H9 (cell line): ENCODE measurements around the gene ARHGAP4. TPM values are rescaled to one million over a fixed set of nuclear protein-coding genes. Genes with fewer than 3 reads are reported as not detected.

Experiments
- DNase-seq: peaks from one replicate; pipeline ENCODE4 v3.0.0-alpha.2; 2017
- H2AFZ ChIP-seq: one replicate; pipeline ENCODE4 v1.6.1; 2013; ENCODE audit warnings: mild to moderate bottlenecking, low read length, control low read depth, moderate library complexity
- H2AK5ac ChIP-seq: 2 replicates; pipeline ENCODE4 v1.6.1; 2013; ENCODE audit warnings: low read length, control low read depth, mixed read lengths; ENCODE audit not compliant: insufficient read length
- H2BK120ac ChIP-seq: one replicate; pipeline ENCODE4 v1.6.1; 2013; ENCODE audit warnings: low read depth, mild to moderate bottlenecking, low read length, control low read depth, inconsistent platforms; ENCODE audit not compliant: poor library complexity, severe bottlenecking
- H2BK12ac ChIP-seq: 2 replicates; pipeline ENCODE4 v1.6.1; 2013; ENCODE audit warnings: low read length, control low read depth, mixed read lengths, low read depth; ENCODE audit not compliant: insufficient read length
- H2BK15ac ChIP-seq: 2 replicates; pipeline ENCODE4 v1.6.1; 2013; ENCODE audit warnings: low read depth, low read length, control low read depth
- H2BK20ac ChIP-seq: one replicate; pipeline ENCODE4 v1.6.1; 2013; ENCODE audit warnings: low read depth, mild to moderate bottlenecking, low read length, control low read depth, inconsistent platforms; ENCODE audit not compliant: poor library complexity, severe bottlenecking
- H2BK5ac ChIP-seq: 2 replicates; pipeline ENCODE4 v1.6.1; 2013; ENCODE audit warnings: low read length, control low read depth, mixed read lengths; ENCODE audit not compliant: insufficient read length
- H3K14ac ChIP-seq: 2 replicates; pipeline ENCODE4 v1.6.1; 2013; ENCODE audit warnings: low read length, control low read depth; ENCODE audit not compliant: insufficient read depth
- H3K18ac ChIP-seq: 2 replicates; pipeline ENCODE4 v1.6.1; 2013; ENCODE audit warnings: low read depth, mild to moderate bottlenecking, mixed read lengths, low read length, control low read depth; ENCODE audit not compliant: insufficient read length
- H3K23ac ChIP-seq: 2 replicates; pipeline ENCODE4 v1.6.1; 2013; ENCODE audit warnings: low read length, control low read depth, mixed read lengths, low read depth; ENCODE audit not compliant: insufficient read length
- H3K23me2 ChIP-seq: 2 replicates; pipeline ENCODE4 v1.6.1; 2013; ENCODE audit warnings: low read depth, mild to moderate bottlenecking, mixed read lengths, low read length, control low read depth; ENCODE audit not compliant: insufficient read length, poor library complexity, severe bottlenecking
- H3K27ac ChIP-seq: 2 replicates; pipeline ENCODE4 v1.5.1; 2013; ENCODE audit warnings: low read length, control low read depth, mixed read lengths, low read depth; ENCODE audit not compliant: insufficient read length
- H3K27me3 ChIP-seq: 2 replicates; pipeline ENCODE4 v1.6.1; 2013; ENCODE audit warnings: low read length, control low read depth, inconsistent platforms; ENCODE audit not compliant: insufficient read depth
- H3K4ac ChIP-seq: 2 replicates; pipeline ENCODE4 v1.6.1; 2013; ENCODE audit warnings: low read depth, mild to moderate bottlenecking, control low read depth, inconsistent platforms, low read length, moderate library complexity
- H3K4me1 ChIP-seq: 2 replicates; pipeline ENCODE4 v1.6.1; 2013; ENCODE audit warnings: low read length, control low read depth, inconsistent platforms; ENCODE audit not compliant: insufficient read depth
- H3K4me2 ChIP-seq: 2 replicates; pipeline ENCODE4 v1.6.1; 2013; ENCODE audit warnings: low read length, control low read depth, mixed read lengths; ENCODE audit not compliant: insufficient read length, insufficient read depth
- H3K56ac ChIP-seq: 2 replicates; pipeline ENCODE4 v1.6.1; 2013; ENCODE audit warnings: low read depth, mild to moderate bottlenecking, mixed read lengths, low read length, control low read depth; ENCODE audit not compliant: insufficient read length
- H3K79me1 ChIP-seq: 2 replicates; pipeline ENCODE4 v1.6.1; 2013; ENCODE audit warnings: low read depth, mild to moderate bottlenecking, moderate library complexity, low read length, control low read depth, inconsistent platforms; ENCODE audit not compliant: insufficient read depth, poor library complexity, severe bottlenecking
- H3K79me2 ChIP-seq: 2 replicates; pipeline ENCODE4 v1.6.1; 2013; ENCODE audit warnings: low read length, control low read depth, inconsistent platforms; ENCODE audit not compliant: insufficient read depth
- H3K9ac ChIP-seq: 2 replicates; pipeline ENCODE4 v1.6.1; 2013; ENCODE audit warnings: low read length, control low read depth, mixed read lengths; ENCODE audit not compliant: insufficient read length; ENCODE audit errors: extremely low read depth
- H3K9me3 ChIP-seq: one replicate; pipeline ENCODE4 v1.6.1; 2013; ENCODE audit warnings: low read depth, low read length, inconsistent platforms; ENCODE audit not compliant: control insufficient read depth
- H3T11ph ChIP-seq: one replicate; pipeline ENCODE4 v1.6.1; 2013; ENCODE audit warnings: mild to moderate bottlenecking, low read length, control low read depth, inconsistent platforms
- H4K20me1 ChIP-seq: one replicate; pipeline ENCODE4 v1.6.1; 2013; ENCODE audit not compliant: control insufficient read depth, insufficient read length, insufficient read depth
- H4K5ac ChIP-seq: 2 replicates; pipeline ENCODE4 v1.6.1; 2013; ENCODE audit warnings: low read depth, mild to moderate bottlenecking, mixed read lengths, low read length, control low read depth; ENCODE audit not compliant: insufficient read length
- H4K8ac ChIP-seq: replicated peaks from 2 replicates; pipeline ENCODE4 v1.6.1; 2013; ENCODE audit warnings: low read length, control low read depth, mixed read lengths, low read depth; ENCODE audit not compliant: insufficient read length
- H4K91ac ChIP-seq: 2 replicates; pipeline ENCODE4 v1.6.1; 2013; ENCODE audit warnings: low read depth, mild to moderate bottlenecking, moderate library complexity, mixed read lengths, low read length, control low read depth; ENCODE audit not compliant: insufficient read length
- H3K27ac Mint-ChIP-seq, 3 experiments: 2 replicates in 2 of 3; 3 replicates in 1 of 3; pipeline ENCODE4 v1.8.0; 2020 to 2021; ENCODE audit warnings: mixed read lengths in 3 of 3, mild to moderate bottlenecking in 1 of 3, moderate library complexity in 1 of 3
- H3K27me3 Mint-ChIP-seq: 2 replicates; pipeline ENCODE4 v1.8.0; 2021; ENCODE audit warnings: low read depth, mild to moderate bottlenecking, moderate library complexity, mixed read lengths
- H3K36me3 Mint-ChIP-seq, 3 experiments: 2 replicates in 2 of 3; 3 replicates in 1 of 3; pipeline ENCODE4 v1.8.0; 2020 to 2021; ENCODE audit warnings: low read depth in 3 of 3, mixed read lengths in 3 of 3; ENCODE audit not compliant: insufficient read depth in 1 of 3
- H3K4me1 Mint-ChIP-seq, 2 experiments: 2 replicates each; pipeline ENCODE4 v1.8.0; 2020; ENCODE audit warnings: mixed read lengths in 2 of 2
- H3K4me3 Mint-ChIP-seq, 2 experiments: 2 replicates in 1 of 2; 3 replicates in 1 of 2; pipeline ENCODE4 v1.8.0; 2020 to 2021; ENCODE audit warnings: mild to moderate bottlenecking in 2 of 2, mixed read lengths in 2 of 2, moderate library complexity in 1 of 2
- H3K9me3 Mint-ChIP-seq, 2 experiments: 2 replicates in 1 of 2; 3 replicates in 1 of 2; pipeline ENCODE4 v1.8.0; 2020; ENCODE audit warnings: mild to moderate bottlenecking in 2 of 2, mixed read lengths in 2 of 2, moderate library complexity in 1 of 2
- CTCF ChIP-seq: fragments of 200-600 bp; sonication (generic); conservative IDR thresholded peaks from 3 replicates; pipeline ENCODE4 v1.8.0; 2021; ENCODE audit warnings: antibody characterized with exemption, mild to moderate bottlenecking
- WGBS: extraction: QIAGEN DNeasy Blood & Tissue Kit; methylation state at CpG from one replicate; pipeline ENCODE4 v1.1.7; 2013; ENCODE audit warnings: missing lambda C conversion rate, low lambda C conversion rate, mixed read lengths; ENCODE audit not compliant: insufficient read length; ENCODE audit errors: extremely low coverage; 5-methylcytosine and 5-hydroxymethylcytosine counted together
- total RNA-seq: library from RNA; stranded (reverse); gene quantifications from 2 replicates; pipeline ENCODE4 v1.2.1, GENCODE V29; 2021

Gene ARHGAP4
- total RNA-seq, 1 experiment from 2014 or later = 37.8 TPM

- no peak overlapping the region for H3K9ac ChIP-seq
- no peak overlapping the region for H2AK5ac ChIP-seq
- Mint-ChIP-seq H3K4me3 (peak overlapping the region; percentile 100), H3K27me3 (no peaks in the 10 kb centered on the region), H3K27ac (peak overlapping the region; percentile 20 to 90 (median 38)), H3K36me3 (peaks cover 22 to 48% (median 29%) of the 10 kb centered on the region in 3 experiments), H3K9me3 (peaks cover 0 to 5% of the 10 kb centered on the region in 2 experiments; a peak in 2 of 5 replicates), H3K4me1 (peaks cover 29 to 38% of the 10 kb centered on the region in 2 experiments)
- no peak overlapping the region for H3K27ac ChIP-seq
- peaks cover 5% of the 10 kb centered on the region for H3K79me1 ChIP-seq
- H3K23ac ChIP-seq = no peak overlapping the region
- no peak overlapping the region for H2BK20ac ChIP-seq
- DNase-seq = no peak
- no peak overlapping the region for H2BK15ac ChIP-seq
- no peak for TF ChIP-seq CTCF
- H4K5ac ChIP-seq = no peak overlapping the region
- H3K4me2 ChIP-seq = peak overlapping the region; percentile 80
- H4K91ac ChIP-seq = no peak overlapping the region
- H3K9me3 ChIP-seq = no peaks in the 10 kb centered on the region
- no peak overlapping the region; the same call in 1 of the 2 replicates for H3K14ac ChIP-seq
- H4K20me1 ChIP-seq = no peaks in the 10 kb centered on the region
- peaks cover 50% of the 10 kb centered on the region; the same call in 1 of the 2 replicates for H3K79me2 ChIP-seq
- no peak overlapping the region for H3K18ac ChIP-seq
- no peak overlapping the region for H3K56ac ChIP-seq
- H3K4me1 ChIP-seq = peaks cover 4% of the 10 kb centered on the region; the same call in 1 of the 2 replicates
- H2BK5ac ChIP-seq = no peak overlapping the region
- H2BK12ac ChIP-seq = no peak overlapping the region
- peaks cover 13% of the 10 kb centered on the region for H3K23me2 ChIP-seq
- no peak overlapping the region for H2BK120ac ChIP-seq
- H3K27me3 ChIP-seq = no peaks in the 10 kb centered on the region
- H3T11ph ChIP-seq = no peak overlapping the region
- no peak overlapping the region for H2AFZ ChIP-seq
- WGBS = no CpG with 5 or more reads among the region's 16 CpGs
- no peak overlapping the region for H4K8ac ChIP-seq
- H3K4ac ChIP-seq = no peak overlapping the region
These were observed 41.6 kb upstream of the ARHGAP4 start for GRCh38 chrX:153967536-153968224.
